Right ventricle myocardium superior (tissue), 1 donor: ENCODE results near the gene CCL8. TPM values are rescaled to one million over a fixed set of nuclear protein-coding genes. Genes with fewer than 3 reads are reported as not detected.
A peak's percentile ranks its signal among the peaks of the same experiment; 100 is the strongest.
"Not testable (repeated sequence)": the region's sequence is repeated elsewhere in the genome, so short reads cannot be mapped to it uniquely, and the experiment has no call there.

Experiments used
- ATAC-seq: fragments of 200-7000 bp; cut with Tn5 transposase; one replicate; pipeline ENCODE4 v1.9.1; 2020; ENCODE audit warnings: mild to moderate bottlenecking; ENCODE audit not compliant: poor library complexity
- DNase-seq: peaks from one replicate; pipeline ENCODE4 v3.0.0-alpha.2; 2020
- intact Hi-C: fragments of 100-400 bp; cut with DNase I; formaldehyde crosslinking; loops from one replicate; pipeline ENCODE4 v1.11.2; 2022
- total RNA-seq: library from RNA; stranded (reverse); fragmentation: NEBNext Ultra II Directional; extraction: Animal tissue kit (Norgen Biotek cat#: 25700); gene quantifications from one replicate; pipeline ENCODE4 v1.2.1, GENCODE V29; 2021
- donor health status: DM: no; HTN: yes; CAD: no; lungs with severe emphysema.

Gene CCL8
- total RNA-seq, 1 donor from 2014 or later = not detected

GRCh38 chr17:34308371-34308770, 10.9 kb upstream of the CCL8 start:
- DNase-seq = no peak

DNA sequence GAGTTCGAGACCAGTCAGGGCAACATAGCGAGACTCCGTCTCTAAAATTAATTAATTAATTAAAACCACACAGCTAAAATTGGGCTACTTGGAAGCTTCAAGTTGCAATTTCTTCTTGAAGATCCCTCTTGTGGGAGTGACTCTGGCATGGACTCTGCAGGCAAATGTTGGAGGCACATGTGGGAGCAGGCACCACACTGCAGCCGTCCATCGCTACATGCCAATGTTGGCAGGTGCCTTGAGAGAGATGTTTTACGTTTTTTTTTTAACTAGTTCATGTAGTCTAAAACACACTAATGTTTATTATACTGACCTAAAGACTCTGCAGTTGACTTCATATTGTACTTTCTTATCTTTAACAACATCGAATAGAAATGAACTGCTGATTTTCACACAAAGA, 7.9 kb upstream of the CCL8 start:
- intact Hi-C loops = loop anchor here (5.0 kb wide), 1 partner anchor 46 kb away; the partner anchor contains the start of gene CCL13
- ATAC-seq = no peak

More at GRCh38 chr17:34308371-34308770, 10.9 kb upstream of the CCL8 start:
- no peak for ATAC-seq
- intact Hi-C loops = no loop called here

DNA sequence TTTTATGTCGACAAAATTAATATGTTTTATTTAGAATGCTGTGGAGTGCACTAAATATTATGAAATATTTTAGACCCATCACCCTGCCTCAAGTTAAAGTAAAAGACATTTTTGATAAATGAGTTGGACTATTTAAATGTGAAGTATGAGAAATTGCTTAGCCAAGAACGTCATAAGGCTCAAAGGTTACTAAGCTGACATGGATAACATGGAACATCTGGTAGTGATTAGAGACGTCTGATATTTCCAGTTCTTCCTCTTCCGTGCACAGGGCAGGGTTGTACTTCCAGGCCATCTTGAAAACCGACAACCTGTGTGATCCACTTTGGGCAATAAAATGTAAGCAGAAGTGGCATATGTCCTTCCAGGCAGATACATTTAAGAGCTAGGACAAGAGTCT, 7.2 kb upstream of the CCL8 start:
- intact Hi-C loops = loop anchor here (5.0 kb wide), 1 partner anchor 45 kb away; the partner anchor contains the start of gene CCL13
- DNase-seq (no peak), ATAC-seq (peak; percentile 82)

More for the DNA sequence above, 7.9 kb upstream of the CCL8 start:
- DNase-seq = no peak

GRCh38 chr17:34313164-34313563, 6.1 kb upstream of the CCL8 start:
- ATAC-seq (peak; percentile 77), DNase-seq (no peak)
- intact Hi-C loops = loop anchor here (5.0 kb wide), 1 partner anchor 44 kb away; the partner anchor contains the start of gene CCL13

DNA sequence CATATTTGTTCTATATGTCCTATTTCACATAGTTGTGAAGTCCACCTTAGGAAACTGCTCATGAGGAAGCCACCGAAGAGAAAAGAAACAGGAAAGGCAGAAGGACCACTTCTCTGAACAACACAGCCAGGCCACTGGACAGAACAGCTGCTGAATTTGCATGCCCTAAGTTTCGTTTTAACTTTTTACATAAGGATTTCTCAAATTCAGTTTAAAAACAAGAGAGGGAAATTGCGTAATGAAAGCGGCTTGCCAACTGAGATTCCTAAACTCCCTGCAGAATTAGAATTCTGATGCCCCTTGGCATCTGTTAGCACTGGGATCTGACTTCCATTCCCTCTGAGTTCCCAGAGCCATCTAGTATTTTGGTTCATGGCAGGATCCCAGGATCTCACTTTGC, 5.0 kb upstream of the CCL8 start:
- intact Hi-C loops = loop anchor here (5.0 kb wide), 1 partner anchor 43 kb away; the partner anchor contains the start of gene CCL13
- peak; percentile 74 for ATAC-seq

DNA sequence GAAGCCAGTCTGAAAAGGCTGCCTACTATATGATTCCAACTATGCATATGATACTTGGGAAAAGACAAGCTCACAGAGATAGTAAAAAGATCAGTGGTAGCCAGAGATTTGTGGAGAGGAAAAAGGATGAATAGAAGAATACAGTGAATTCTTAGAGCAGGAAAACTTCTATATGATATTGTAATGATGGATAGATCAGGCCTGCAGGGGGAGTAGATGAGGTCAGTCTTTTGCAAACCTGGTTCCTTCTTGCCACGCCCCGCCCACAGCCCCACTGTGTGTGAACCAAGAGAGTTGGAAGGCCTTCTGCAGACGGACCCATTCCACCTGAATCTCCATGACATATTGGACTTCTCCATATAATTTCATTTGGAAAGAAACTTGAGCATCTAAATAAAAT, 761 bp upstream of the CCL8 start:
- intact Hi-C loops = no loop called here
- DNase-seq = peak; percentile 52
- ATAC-seq = no peak

More for the DNA sequence above, 5.0 kb upstream of the CCL8 start:
- no peak for DNase-seq

DNA sequence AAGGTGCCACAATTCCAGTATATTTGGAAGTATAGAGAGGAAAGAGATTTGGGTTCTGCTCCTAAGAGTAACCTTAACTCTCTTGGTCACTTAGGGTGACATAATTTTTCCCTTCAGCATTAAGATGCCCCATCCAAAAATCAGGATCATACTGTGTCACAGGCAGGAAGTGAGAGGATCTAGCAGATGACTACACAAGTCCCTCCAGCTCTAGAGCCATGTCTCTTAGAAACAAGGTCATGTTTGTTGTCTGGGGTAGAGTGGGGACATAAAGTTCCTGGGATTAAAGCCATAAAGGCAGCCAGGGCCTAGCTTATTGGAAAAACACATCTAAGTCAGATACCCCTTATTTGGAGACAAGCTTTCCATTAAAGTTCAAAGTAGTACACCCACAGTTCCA, 2.7 kb downstream of the CCL8 start:
- ATAC-seq (peak; percentile 64), DNase-seq (no peak)
- intact Hi-C loops = no loop called here

- intact Hi-C loops, DNase-seq: not testable (repeated sequence)
- peak; percentile 67 for ATAC-seq
These were observed 8.3 kb downstream of the CCL8 start for GRCh38 chr17:34327580-34327979.

DNA sequence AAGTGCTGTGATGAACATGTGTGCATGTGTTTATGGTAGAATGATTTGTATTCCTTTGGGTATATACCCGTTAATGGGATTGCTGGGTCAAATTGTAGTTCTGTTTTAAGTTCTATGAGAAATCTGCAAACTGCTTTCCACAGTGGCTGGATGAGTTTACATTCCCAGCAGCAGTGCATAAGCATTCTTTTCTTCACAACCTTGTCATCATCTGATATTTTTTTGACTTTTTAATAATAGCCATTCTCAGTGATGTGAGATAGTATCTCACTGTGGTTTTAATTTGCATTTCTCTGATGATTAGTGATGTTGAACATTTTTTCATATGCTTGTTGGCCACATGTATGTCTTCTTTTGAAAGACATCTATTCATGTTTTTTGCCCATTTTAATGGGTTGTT, 18.5 kb downstream of the CCL8 start:
- ATAC-seq (no peak), DNase-seq (no peak)
- intact Hi-C loops = no loop called here

GRCh38 chr17:34339138-34339770, 20.0 kb downstream of the CCL8 start:
- intact Hi-C loops = no loop called here
- DNase-seq (no peak), ATAC-seq (no peak)

DNA sequence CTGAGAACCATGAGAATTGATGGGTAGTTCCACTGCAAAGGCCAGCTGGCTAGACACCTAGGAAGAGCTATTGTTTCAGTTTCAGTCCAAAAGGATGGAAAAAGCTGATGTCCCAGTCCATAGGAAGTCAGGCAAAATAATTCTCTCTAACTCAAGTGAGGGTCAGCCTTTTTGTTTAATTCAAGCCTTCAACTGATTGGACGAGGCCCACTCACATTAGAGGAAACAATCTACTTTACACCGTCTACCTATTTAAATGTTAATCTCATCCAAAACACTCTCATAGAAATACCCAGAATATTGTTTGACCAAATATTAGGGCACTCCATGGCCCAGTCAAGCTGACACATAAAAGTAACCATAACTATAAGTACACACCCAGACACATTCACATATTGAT, 22.7 kb downstream of the CCL8 start:
- DNase-seq (no peak), ATAC-seq (no peak)
- intact Hi-C loops = no loop called here

GRCh38 chr17:34347063-34347462, 27.8 kb downstream of the CCL8 start:
- no peak for ATAC-seq
- intact Hi-C loops = no loop called here
- DNase-seq = no peak

DNA sequence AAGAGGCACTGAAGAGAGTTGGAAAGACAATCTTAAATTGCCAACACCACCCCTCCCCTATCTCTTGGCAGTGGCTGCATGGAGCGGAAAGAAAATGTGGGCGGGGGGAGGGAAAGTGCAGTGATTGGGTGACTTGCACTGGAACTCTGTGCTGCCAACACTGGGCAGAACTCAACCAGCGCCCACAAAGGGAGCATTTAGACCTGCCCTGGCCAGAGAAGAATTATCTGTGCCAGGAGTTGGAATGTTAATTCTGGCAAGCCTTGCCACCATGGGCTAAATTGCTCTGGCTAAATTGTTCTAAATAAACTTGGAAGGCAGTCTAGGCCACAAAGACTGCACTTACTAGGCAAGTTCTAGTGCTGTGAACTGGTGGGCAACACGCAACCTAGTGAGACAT, 30.5 kb downstream of the CCL8 start:
- intact Hi-C loops = no loop called here
- no peak for DNase-seq
- no peak for ATAC-seq

GRCh38 chr17:34351096-34351495, 31.9 kb downstream of the CCL8 start:
- ATAC-seq = no peak
- intact Hi-C loops = no loop called here
- no peak for DNase-seq

- no peak for ATAC-seq
- intact Hi-C loops = no loop called here
- DNase-seq = no peak
These were observed 33.0 kb downstream of the CCL8 start for GRCh38 chr17:34352191-34352590.

- intact Hi-C loops = loop anchor here (5.0 kb wide), 1 partner anchor 42 kb away; no protein-coding TSS in a partner anchor
- ATAC-seq = no peak
These were observed 35.4 kb downstream of the CCL8 start for GRCh38 chr17:34354637-34355036.

DNA sequence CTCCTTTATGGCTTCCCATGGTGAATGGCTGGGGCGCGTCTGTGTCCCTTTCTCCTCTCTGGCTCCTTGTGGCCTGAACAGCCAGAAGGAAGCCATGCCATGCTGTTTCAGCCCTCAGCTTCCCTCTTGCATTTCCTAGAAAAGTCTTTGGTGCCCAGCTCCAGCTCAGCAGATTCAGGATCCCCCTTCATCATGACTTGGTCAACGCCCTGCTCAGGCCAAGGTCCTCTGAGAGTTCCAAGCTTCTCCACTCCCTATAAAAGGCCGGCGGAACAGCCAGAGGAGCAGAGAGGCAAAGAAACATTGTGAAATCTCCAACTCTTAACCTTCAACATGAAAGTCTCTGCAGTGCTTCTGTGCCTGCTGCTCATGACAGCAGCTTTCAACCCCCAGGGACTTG, 37.0 kb downstream of the CCL8 start, which contains the start of gene CCL13:
TSS of gene CCL13 (plus strand) at position 287 of the 400 bp plus-strand sequence. CDS start at position 334, 47 bp downstream.
- ATAC-seq (peak; percentile 34), DNase-seq (peak; percentile 50)
- intact Hi-C loops = loop anchor here (5.0 kb wide), 1 partner anchor 44 kb away; no protein-coding TSS in a partner anchor

More at GRCh38 chr17:34354637-34355036, 35.4 kb downstream of the CCL8 start:
- no peak for DNase-seq

DNA sequence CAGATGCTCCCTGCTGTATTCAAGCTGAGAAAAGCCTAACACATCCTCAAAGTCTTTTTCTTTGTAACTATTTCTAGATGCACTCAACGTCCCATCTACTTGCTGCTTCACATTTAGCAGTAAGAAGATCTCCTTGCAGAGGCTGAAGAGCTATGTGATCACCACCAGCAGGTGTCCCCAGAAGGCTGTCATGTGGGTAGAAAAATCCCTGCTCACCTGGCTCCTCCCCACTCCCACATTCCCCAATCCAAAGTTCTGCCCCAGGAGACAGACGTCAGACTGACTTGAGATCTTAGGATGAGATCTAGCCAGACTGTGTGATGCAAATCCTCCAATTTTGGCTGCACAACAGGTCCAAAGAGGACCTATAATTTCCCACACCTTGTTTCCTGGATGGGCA, 38.2 kb downstream of the CCL8 start:
- ATAC-seq (no peak), DNase-seq (no peak)
- intact Hi-C loops = loop anchor here (5.0 kb wide), 1 partner anchor 45 kb away; no protein-coding TSS in a partner anchor

DNA sequence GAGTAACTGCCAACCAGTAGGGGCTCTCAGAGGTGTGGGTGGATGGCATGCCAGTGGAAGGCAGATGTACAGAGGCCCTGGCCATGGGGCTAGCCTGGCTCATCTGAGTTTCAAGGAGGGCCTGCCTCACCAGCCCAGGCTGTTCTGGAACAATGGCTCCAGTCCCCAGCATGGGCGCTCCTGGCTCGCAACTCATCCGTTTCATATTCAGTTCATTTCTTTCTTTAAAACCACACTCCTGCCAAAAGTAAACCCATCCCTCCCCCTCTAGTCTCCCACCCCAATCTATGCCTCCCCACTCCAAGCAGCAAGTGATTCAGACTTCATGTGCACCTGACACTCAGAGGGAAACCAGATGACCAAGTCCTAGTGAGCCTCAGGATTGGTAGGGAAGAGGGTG, 39.4 kb downstream of the CCL8 start:
- DNase-seq (no peak), ATAC-seq (no peak)
- intact Hi-C loops = loop anchor here (5.0 kb wide), 1 partner anchor 46 kb away; no protein-coding TSS in a partner anchor

GRCh38 chr17:34360601-34361270, 41.5 kb downstream of the CCL8 start:
- ATAC-seq = no peak
- DNase-seq = no peak
- intact Hi-C loops = loop anchor here (2.0 kb wide), 1 partner anchor 160 kb away; no protein-coding TSS in a partner anchor
